Lower leg skin (tissue), 4 donors: ENCODE measurements around the gene PHF12. TPM values are rescaled to one million over a fixed set of nuclear protein-coding genes. Genes with fewer than 3 reads are reported as not detected.

Experiments used
- DNase-seq, 2 donors: peaks; one replicate each; pipeline ENCODE4 v3.0.0-alpha.2; 2019; ENCODE audit warnings: low spot score in 2 of 2
- H3K4me3 ChIP-seq: fragments of 200-600 bp; sonication (generic); 2 replicates; pipeline ENCODE4 v1.5.1; 2017; ENCODE audit warnings: mild to moderate bottlenecking, low read depth; ENCODE audit not compliant: poor library complexity, severe bottlenecking
- CTCF ChIP-seq, 3 donors: fragments of 450-650 bp; IDR thresholded peaks; one replicate each; pipeline ENCODE4 v1.5.1; 2016; ENCODE audit warnings: antibody characterized with exemption in 3 of 3, mild to moderate bottlenecking in 3 of 3, moderate library complexity in 2 of 3
- POLR2A ChIP-seq, 2 donors: fragments of 450-650 bp; IDR thresholded peaks; one replicate each; pipeline ENCODE4 v1.6.1; 2016 to 2017; ENCODE audit warnings: antibody characterized with exemption in 2 of 2, mild to moderate bottlenecking in 1 of 2, moderate library complexity in 1 of 2
- WGBS, 2 donors: methylation state at CpG; one replicate each; pipeline ENCODE4 v1.1.5; 2018; 5-methylcytosine and 5-hydroxymethylcytosine counted together
- intact Hi-C: fragments of 100-400 bp; cut with DNase I; formaldehyde crosslinking; loops from one replicate; pipeline ENCODE4 v1.15.0; 2023; ENCODE audit warnings: low total_unique reads
- total RNA-seq, 4 donors: library from RNA; depleted of rRNA; stranded (reverse); fragments of >200 nt; gene quantifications; one replicate each; pipeline ENCODE4 v1.1.0, GENCODE V29; 2016

Gene PHF12
- total RNA-seq, 4 donors from 2014 or later = 24.4 to 52.9 (median 42.7) TPM

- no peak for TF ChIP-seq POLR2A (IDR thresholded peaks at IDR 0.05)
- TF ChIP-seq CTCF (IDR thresholded peaks at IDR 0.05) = no peak
- intact Hi-C loops = no loop called here
- WGBS, 2 donors = 1 to 9% methylated on average over 2 to 17 of the region's 55 CpGs
- peak; percentile 59 to 95 for DNase-seq
- peak within 1 kb of the TSS; percentile 51 for H3K4me3 ChIP-seq
Measured at GRCh38 chr17:28902819-28903545, 48.3 kb downstream of the PHF12 start, which contains the start of gene DHRS13. DHRS13 (minus strand) TSS chr17:28903079; CDS start chr17:28902944, 135 bp downstream.

- peak overlapping the region; percentile 51 for H3K4me3 ChIP-seq
- intact Hi-C loops = no loop called here
- 5 to 9% methylated on average over 31 to 42 of the region's 62 CpGs for WGBS, 2 donors
- TF ChIP-seq POLR2A (IDR thresholded peaks at IDR 0.05) = no peak
- TF ChIP-seq CTCF (IDR thresholded peaks at IDR 0.05) = no peak
- no peak for DNase-seq
Measured at GRCh38 chr17:28901866-28902818, 49.2 kb downstream of the PHF12 start.

GRCh38 chr17:28900986-28901726, 50.2 kb downstream of the PHF12 start:
- WGBS, 2 donors = 96 to 98% methylated on average over 16 to 24 of the region's 24 CpGs
- H3K4me3 ChIP-seq = no peak overlapping the region
- TF ChIP-seq POLR2A (IDR thresholded peaks at IDR 0.05) = no peak
- no peak for TF ChIP-seq CTCF (IDR thresholded peaks at IDR 0.05)
- intact Hi-C loops = no loop called here
- DNase-seq = no peak

- no peak overlapping the region for H3K4me3 ChIP-seq
- intact Hi-C loops = no loop called here
- TF ChIP-seq CTCF (IDR thresholded peaks at IDR 0.05) = no peak
- TF ChIP-seq POLR2A (IDR thresholded peaks at IDR 0.05) = no peak
- DNase-seq = no peak
- 68 to 86% methylated on average over 5 of the region's 5 CpGs for WGBS, 2 donors
Measured at GRCh38 chr17:28899212-28899815, 52.0 kb downstream of the PHF12 start.

- no peak for TF ChIP-seq CTCF (IDR thresholded peaks at IDR 0.05)
- DNase-seq = no peak
- WGBS, 2 donors = 76 to 85% methylated on average over 8 to 12 of the region's 12 CpGs
- no peak overlapping the region for H3K4me3 ChIP-seq
- intact Hi-C loops = no loop called here
Measured at GRCh38 chr17:28898527-28898955, 52.8 kb downstream of the PHF12 start.
